NK-92 (cell line): Measurements from ENCODE around the gene E2F2.
"Not testable (repeated sequence)": the region's sequence is repeated elsewhere in the genome, so short reads cannot be mapped to it uniquely, and the experiment has no call there.

ENCODE experiments used
- DNase-seq: peaks from one replicate; lab custom pipeline; 2025; ENCODE audit not compliant: unreplicated experiment; lab: John Stamatoyannopoulos, UW

Gene E2F2

GRCh38 chr1:23551849-23552248 is 20.8 kb upstream of the E2F2 start:
- no peak for DNase-seq

- DNase-seq, result no peak
Observed at GRCh38 chr1:23548704-23549143, 17.7 kb upstream of the E2F2 start.

- no peak for DNase-seq
Observed at GRCh38 chr1:23546897-23547584, 16.0 kb upstream of the E2F2 start.

- no peak for DNase-seq
Observed at GRCh38 chr1:23545851-23546250, 14.8 kb upstream of the E2F2 start.

GRCh38 chr1:23544444-23545389 is 13.7 kb upstream of the E2F2 start:
- no peak for DNase-seq

- DNase-seq, result no peak
Observed at GRCh38 chr1:23543707-23544443, 12.8 kb upstream of the E2F2 start.

- not testable (repeated sequence) for DNase-seq
Observed at GRCh38 chr1:23542940-23543339, 11.9 kb upstream of the E2F2 start.

GRCh38 chr1:23539698-23540266 is 8.7 kb upstream of the E2F2 start:
- DNase-seq, result peak; percentile 62

- DNase-seq, result no peak
Observed at GRCh38 chr1:23537296-23537973, 6.4 kb upstream of the E2F2 start.

GRCh38 chr1:23533246-23534023 is 2.4 kb upstream of the E2F2 start:
- no peak for DNase-seq

- no peak for DNase-seq
Observed at GRCh38 chr1:23531562-23532094, 595 bp upstream of the E2F2 start.

GRCh38 chr1:23530087-23530746 is 816 bp downstream of the E2F2 start:
- no peak for DNase-seq

- no peak for DNase-seq
Observed at GRCh38 chr1:23529146-23530086, 1.6 kb downstream of the E2F2 start.

- no peak for DNase-seq
Observed at GRCh38 chr1:23528250-23528978, 2.6 kb downstream of the E2F2 start.

- DNase-seq, result no peak
Observed at GRCh38 chr1:23527900-23528249, 3.2 kb downstream of the E2F2 start.

GRCh38 chr1:23527366-23527765 is 3.7 kb downstream of the E2F2 start:
- no peak for DNase-seq

GRCh38 chr1:23526329-23527041 is 4.5 kb downstream of the E2F2 start:
- no peak for DNase-seq
